Stimulated activated memory B cell treated with anti-CD40 and anti-IgM and Interleukin-4, amounts not matched to agents 10 μg/mL and 1 μg/mL and 100 μg/mL, for 72 hours (primary cell): ENCODE measurements around the gene ZNF618.
"Not testable (repeated sequence)": the region's sequence is repeated elsewhere in the genome, so short reads cannot be mapped to it uniquely, and the experiment has no call there.

Experiments used
- ATAC-seq: fragments of 150-1000 bp; cut with Tn5 transposase; 2 replicates; pipeline ENCODE4 v1.10.0; 2021
- H3K27ac Mint-ChIP-seq: one replicate; pipeline ENCODE4 v1.8.0; 2022; ENCODE audit warnings: mild to moderate bottlenecking, mixed read lengths
- H3K27me3 Mint-ChIP-seq: one replicate; pipeline ENCODE4 v1.8.0; 2022; ENCODE audit warnings: mixed read lengths
- H3K36me3 Mint-ChIP-seq: one replicate; pipeline ENCODE4 v1.8.0; 2022; ENCODE audit warnings: mixed read lengths
- H3K4me1 Mint-ChIP-seq: one replicate; pipeline ENCODE4 v1.8.0; 2022; ENCODE audit warnings: mixed read lengths
- H3K4me3 Mint-ChIP-seq: one replicate; pipeline ENCODE4 v1.8.0; 2022; ENCODE audit warnings: mild to moderate bottlenecking, moderate library complexity, mixed read lengths
- H3K9me3 Mint-ChIP-seq: one replicate; pipeline ENCODE4 v1.8.0; 2022; ENCODE audit warnings: mixed read lengths

The ZNF618 gene

DNA sequence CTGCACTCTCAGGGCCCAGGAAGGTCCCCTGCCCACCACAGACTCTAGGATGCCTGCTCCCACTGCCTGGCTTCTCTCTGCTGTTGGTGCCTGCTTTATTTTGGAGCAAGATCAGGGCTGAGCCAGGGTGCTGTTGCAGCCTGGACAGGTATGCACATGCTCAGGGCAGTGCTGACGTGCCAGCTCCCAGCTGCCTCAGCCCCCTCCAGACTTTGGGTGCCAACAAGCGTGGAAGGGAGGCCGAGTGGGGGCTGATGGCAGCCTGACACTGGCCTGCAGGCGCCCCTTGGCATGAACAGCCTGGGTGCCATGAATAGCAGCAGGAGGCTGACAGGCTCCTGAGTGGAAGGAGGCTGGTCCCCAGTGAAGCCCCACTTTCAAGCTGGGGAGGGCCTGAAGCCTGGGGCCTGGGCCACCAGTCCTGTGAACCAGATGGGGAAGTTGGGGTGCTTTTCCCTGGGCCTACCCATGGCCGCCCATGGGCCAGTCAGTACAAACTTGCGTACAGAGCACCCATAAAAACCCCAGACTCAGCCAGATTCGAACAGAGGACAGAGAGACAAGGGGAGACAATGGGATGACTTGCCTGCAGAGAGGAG, 195.2 kb downstream of the ZNF618 start:
- H3K9me3 Mint-ChIP-seq: peaks cover 3% of the 10 kb centered on the region
- no peak for ATAC-seq
- no peaks in the 10 kb centered on the region for H3K36me3 Mint-ChIP-seq
- no peaks in the 10 kb centered on the region for H3K4me1 Mint-ChIP-seq
- peaks cover 26% of the 10 kb centered on the region for H3K27me3 Mint-ChIP-seq
- H3K27ac Mint-ChIP-seq: no peak overlapping the region
- H3K4me3 Mint-ChIP-seq: no peak overlapping the region

DNA sequence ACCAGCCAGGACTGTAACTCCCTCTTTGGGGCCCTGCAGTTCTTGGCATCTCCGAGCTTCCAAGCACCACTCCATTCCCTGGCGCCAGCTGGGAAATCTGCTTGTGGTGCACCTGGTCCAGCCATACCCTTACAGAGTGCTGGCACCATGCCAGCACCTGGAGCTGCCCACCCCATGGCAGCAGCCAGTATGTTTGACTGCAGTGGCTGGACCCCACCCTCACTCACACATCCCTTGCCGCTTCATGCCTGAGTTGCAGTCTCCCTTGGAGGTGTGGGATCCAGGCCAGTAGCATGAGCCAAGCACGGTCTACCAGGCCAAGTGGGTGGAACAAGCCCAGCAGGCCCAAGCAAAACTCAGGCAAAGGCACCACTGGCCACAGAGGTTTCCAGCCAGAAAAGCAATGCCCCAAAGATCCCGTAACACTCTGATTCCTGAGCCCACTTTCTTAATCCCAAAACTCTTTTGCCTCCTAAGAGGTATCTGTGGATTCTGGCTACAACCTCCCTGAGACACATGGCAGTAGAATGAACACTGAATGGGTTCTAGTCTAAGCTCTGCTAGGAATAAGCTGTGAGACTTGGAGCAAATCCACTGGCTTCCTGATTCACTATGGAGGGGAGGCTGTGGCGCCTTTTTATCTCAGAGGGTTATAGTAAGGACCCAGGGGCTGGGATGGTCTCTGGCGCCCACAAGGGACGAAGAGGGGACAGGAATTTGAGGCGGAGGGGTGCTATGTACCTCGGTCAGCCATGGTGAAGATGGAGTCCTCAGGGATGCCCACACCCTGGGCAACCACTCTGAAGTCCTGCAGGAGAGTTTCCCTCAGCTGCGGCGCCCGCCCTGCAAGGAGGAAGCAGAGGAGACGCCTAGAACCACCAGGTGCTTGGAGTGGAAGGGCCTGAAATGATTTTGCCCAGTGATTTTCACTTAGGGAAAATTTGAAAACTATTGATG, 196.4 kb downstream of the ZNF618 start:
- Mint-ChIP-seq H3K4me1 (no peaks in the 10 kb centered on the region), H3K36me3 (no peaks in the 10 kb centered on the region), H3K4me3 (no peak overlapping the region), H3K27ac (no peak overlapping the region), H3K9me3 (peaks cover 3% of the 10 kb centered on the region), H3K27me3 (peaks cover 33% of the 10 kb centered on the region)
- no peak for ATAC-seq

DNA sequence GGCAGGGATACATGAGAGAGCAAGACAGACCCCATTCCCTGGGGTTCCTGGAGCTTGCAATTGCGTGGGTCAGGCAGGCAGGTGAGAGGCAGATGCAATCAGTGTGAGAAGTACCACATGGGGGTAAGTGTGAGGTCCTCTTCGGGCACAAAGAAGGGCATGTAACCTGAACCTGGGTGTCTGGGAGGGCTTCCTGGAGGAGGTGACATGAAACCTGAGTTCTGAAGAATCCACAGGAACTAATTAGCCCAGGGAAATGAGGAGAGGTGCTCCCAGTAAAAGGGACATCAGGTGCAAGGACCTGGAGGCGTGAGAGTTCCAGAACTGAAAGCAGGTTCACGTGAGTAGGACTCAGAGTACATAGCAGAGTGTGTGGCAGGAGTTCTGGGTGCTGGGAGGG, 199.5 kb downstream of the ZNF618 start:
- Mint-ChIP-seq H3K4me3 (no peak overlapping the region), H3K27ac (no peak overlapping the region), H3K27me3 (peaks cover 37% of the 10 kb centered on the region), H3K4me1 (no peaks in the 10 kb centered on the region), H3K36me3 (no peaks in the 10 kb centered on the region), H3K9me3 (peaks cover 3% of the 10 kb centered on the region)
- ATAC-seq: no peak

DNA sequence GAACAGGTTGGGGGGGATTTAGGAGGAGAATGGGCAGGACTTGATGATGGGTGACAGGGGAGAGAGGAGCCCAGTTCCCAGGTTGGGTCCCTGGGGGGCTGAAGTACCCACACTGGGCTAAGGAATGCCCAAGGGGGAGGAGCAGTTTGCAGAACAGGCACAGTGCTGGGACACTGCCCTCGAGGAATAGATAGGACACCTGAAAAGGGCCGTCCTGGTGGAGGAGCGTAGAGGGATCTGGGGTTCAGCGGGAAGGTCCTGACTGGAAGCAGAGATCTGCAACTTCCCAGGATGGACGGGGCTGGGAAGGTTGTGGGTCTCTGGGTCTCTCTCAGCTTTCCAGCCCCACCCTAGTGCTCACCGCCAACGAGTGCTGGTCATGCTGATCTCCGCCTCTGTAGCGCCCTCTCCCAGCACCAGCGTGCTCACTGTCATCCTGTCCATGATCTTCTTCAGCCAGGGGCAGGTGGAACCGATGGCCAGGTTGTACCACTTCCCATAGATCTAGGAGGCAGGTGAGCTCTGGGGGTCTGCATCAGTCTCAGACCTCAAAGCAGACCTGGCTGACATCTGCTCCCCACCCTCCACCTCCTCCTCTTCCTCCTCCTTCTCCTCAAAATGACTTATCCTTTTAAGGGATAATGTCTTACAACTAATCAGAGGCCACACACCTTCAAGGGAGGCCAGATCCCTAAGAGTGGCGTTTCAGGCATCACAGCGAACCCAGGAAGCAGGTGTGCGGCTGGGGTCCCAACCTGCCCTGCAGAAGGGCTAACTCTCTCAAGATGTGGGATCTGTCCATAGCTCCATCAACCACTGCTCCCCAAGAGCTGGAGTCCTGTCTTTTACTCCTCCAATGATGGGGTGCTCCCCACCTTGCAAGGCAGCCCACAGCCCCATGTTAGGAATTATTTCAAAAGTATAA, 200.4 kb downstream of the ZNF618 start:
- Mint-ChIP-seq H3K27ac (no peak overlapping the region), H3K4me3 (no peak overlapping the region)
- no peak for ATAC-seq

DNA sequence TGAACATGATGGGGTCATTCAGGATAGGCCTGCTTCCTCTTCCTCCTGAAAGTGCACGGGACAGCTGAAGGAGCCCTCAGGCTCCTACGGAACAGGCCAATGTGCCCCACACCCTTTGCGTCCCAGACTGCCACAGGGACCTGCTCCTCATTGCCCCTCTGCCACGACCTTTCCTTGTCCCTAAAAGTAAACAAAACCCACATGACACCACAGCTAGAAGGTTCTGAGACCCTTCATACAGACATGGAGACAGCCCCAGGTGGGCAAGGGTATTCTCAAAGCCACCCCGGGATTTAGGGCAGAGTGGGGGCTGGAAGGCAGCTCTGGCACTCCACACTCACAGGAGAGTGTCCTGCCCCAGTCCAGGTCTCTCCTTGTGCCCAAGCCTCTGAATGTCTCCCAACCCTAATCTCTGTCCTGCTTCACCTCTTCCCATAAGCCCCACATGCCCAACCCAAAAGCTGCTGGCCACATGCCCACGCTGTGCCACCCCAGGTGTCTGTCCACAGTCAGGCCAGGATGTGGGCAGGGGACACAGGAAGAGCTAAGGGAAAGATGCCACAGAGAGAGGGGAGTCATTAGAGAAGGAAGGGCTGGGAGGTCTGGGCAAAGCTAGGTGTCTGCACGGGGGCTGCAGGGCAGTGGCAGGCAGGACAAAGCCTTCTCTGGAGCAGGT, 201.2 kb downstream of the ZNF618 start:
- no peaks in the 10 kb centered on the region for H3K4me1 Mint-ChIP-seq
- peak; percentile 31 for ATAC-seq
- no peaks in the 10 kb centered on the region for H3K36me3 Mint-ChIP-seq
- no peak overlapping the region for H3K4me3 Mint-ChIP-seq
- peaks cover 51% of the 10 kb centered on the region for H3K27me3 Mint-ChIP-seq
- peaks cover 3% of the 10 kb centered on the region for H3K9me3 Mint-ChIP-seq
- no peak overlapping the region for H3K27ac Mint-ChIP-seq

More for the DNA sequence above, 200.4 kb downstream of the ZNF618 start:
- Mint-ChIP-seq H3K9me3 (peaks cover 3% of the 10 kb centered on the region), H3K4me1 (no peaks in the 10 kb centered on the region), H3K36me3 (no peaks in the 10 kb centered on the region), H3K27me3 (peaks cover 43% of the 10 kb centered on the region)

DNA sequence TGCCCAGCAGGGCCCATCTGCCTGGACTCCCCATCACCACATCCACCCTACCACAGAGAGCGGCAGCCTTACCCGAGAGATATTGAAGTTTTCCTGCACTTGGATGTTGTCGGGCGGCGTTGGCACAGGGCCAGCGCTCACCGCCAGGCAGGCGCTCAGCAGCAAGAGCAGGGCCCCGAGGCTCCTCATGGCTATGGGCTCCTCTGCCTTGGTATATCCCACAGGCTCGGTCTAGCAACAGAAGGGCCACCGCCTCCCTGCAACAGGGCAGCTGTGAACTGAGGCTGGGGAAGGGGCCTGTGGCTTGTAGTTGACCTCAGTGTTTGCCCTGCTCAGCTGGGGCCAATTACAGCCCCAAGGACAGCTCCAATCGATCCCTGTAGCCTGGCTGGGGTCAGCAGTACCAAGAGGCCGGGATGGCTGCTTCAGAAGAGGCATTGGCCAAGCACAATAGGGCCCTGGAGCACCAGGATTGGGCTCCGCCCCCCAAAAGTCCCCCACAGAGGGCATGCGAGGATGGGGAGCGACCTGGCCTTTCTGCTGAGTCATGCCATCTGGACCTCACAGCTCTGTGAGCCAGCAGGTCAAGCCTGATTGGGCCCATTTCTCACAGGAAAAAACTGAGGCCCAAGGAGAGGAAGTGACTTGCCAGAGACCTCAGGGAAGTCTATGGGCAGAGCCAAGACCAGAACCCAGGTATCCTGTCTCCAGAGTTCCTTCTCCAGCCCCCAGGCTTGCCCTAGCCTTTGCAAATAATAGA, 202.1 kb downstream of the ZNF618 start, which contains the start of gene AMBP:
AMBP (minus strand) TSS at position 280 of the 760 bp plus-strand sequence; CDS start at position 189, 91 bp downstream.
- no peak for ATAC-seq
- H3K36me3 Mint-ChIP-seq: no peaks in the 10 kb centered on the region
- H3K9me3 Mint-ChIP-seq: peaks cover 3% of the 10 kb centered on the region

DNA sequence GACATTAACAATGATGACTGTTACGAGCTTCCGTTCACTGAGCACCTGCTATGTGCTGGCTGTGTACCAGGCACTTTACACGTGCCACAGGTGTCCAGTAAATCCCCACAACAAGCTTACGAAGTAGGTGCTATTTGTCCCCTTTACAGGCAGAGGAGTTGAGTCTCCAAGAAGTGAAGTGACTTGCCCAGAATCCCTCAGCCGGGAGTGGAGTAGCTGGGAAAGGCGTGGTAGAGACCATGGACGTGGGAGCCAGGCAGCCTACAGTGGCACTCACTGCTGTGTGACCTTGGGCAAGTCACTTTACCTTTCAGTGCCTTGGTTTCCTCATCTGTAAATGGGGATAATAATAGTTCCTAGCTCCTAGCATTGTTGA, 202.7 kb downstream of the ZNF618 start:
- ATAC-seq: no peak
- Mint-ChIP-seq H3K4me3 (no peak overlapping the region), H3K4me1 (no peaks in the 10 kb centered on the region), H3K27me3 (peaks cover 54% of the 10 kb centered on the region), H3K9me3 (peaks cover 3% of the 10 kb centered on the region), H3K36me3 (no peaks in the 10 kb centered on the region), H3K27ac (no peak overlapping the region)

More for the DNA sequence above, 202.1 kb downstream of the ZNF618 start, which contains the start of gene AMBP:
- no peak within 1 kb of the TSS for H3K4me3 Mint-ChIP-seq
- no peaks in the 10 kb centered on the region for H3K4me1 Mint-ChIP-seq
- H3K27ac Mint-ChIP-seq: no peak within 1 kb of the TSS
- peaks cover 54% of the 10 kb centered on the region for H3K27me3 Mint-ChIP-seq

DNA sequence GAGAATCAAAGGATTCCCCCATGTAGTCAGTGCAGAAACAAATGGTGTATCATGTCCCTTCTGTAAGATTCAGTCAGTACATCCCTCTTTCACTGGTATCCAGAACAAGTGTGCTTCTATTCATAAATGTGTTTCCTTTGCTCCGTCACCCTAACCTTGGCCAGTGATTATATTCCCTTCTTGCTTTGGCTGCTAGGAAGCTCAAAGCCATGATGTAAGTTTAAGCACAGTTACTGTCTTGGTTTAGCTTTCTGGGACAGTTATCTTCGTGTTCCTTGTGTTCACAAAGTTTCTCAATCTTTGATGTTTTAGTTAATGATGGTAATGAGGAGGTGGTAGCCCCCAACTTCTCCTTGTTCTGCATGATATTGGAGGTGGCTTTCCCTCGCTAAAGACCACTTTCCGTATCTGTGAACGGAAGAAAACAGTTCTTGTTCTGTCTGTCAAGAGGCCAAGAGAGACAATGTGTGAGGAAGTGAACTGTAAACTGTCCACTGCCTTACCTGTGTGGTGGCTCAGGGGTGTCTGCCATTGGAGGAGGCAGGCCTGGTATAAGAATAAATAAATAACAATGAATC, 204.2 kb downstream of the ZNF618 start:
- Mint-ChIP-seq H3K4me3 (no peak overlapping the region), H3K27me3 (peaks cover 43% of the 10 kb centered on the region), H3K27ac (no peak overlapping the region), H3K9me3 (no peaks in the 10 kb centered on the region), H3K36me3 (no peaks in the 10 kb centered on the region), H3K4me1 (no peaks in the 10 kb centered on the region)
- no peak for ATAC-seq

DNA sequence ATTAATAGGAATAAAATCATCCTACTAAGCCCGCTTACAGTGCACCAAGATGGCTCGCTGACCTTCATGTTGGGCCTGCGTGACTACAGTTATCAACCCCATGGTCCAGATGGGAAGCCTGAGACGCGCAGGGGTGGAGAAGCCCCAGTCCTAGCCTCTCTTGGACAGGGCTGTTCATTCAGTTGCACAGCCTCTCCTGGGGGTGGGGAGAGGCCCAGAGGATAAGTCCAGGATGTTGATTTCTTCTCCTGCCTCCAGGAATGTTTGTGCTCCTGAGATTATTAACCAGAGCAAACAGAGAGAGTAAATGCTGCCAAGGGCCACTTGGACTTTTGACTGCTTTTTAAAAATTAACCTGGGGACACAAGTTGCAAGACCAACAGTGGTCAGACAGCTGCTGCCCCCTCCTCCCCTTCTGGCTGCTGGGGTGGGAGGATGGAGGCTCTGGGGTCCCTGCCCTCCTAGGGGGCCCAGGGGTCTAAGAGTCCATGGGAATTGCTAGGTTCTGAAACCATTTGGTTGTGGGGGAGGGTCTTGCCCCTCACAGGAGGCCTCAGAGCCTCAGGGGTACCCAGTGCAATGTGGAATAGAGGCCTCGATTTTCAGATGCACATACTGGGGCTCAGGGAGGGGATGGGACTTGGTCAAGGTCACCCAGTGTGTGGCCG, 204.8 kb downstream of the ZNF618 start:
- Mint-ChIP-seq H3K4me3 (no peak overlapping the region), H3K27ac (no peak overlapping the region), H3K36me3 (no peaks in the 10 kb centered on the region), H3K27me3 (peaks cover 37% of the 10 kb centered on the region), H3K9me3 (no peaks in the 10 kb centered on the region), H3K4me1 (no peaks in the 10 kb centered on the region)
- no peak for ATAC-seq

DNA sequence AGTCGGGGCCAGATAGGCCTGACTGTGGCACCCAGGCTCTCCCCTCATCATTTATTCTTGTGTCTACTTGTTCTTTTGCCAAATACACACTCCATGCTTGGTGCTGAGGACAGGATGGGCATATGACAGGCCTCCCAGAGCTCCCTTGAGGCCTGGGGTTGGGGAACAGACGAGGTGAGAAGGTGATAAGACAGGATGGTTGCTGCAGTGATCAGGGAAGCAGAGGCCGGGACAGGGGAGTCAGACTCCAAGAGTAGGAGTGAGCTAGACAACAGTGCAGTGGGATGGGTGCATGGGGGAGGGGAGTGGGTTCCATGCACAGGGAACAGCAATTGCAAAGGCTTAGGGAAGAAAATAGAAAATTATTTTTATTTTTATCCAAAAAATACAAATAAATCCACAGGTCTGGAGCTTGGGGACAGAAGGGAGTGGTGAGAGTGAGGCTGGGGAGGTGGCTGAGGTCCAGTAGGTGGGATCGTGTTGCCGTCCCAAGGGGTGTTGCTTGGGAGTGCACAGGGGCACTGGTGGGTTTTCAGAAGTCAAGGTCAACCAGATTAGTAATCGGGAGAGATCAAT, 205.4 kb downstream of the ZNF618 start:
- Mint-ChIP-seq H3K9me3 (no peaks in the 10 kb centered on the region), H3K4me1 (no peaks in the 10 kb centered on the region), H3K27me3 (peaks cover 31% of the 10 kb centered on the region), H3K36me3 (no peaks in the 10 kb centered on the region), H3K4me3 (no peak overlapping the region), H3K27ac (no peak overlapping the region)
- no peak for ATAC-seq

DNA sequence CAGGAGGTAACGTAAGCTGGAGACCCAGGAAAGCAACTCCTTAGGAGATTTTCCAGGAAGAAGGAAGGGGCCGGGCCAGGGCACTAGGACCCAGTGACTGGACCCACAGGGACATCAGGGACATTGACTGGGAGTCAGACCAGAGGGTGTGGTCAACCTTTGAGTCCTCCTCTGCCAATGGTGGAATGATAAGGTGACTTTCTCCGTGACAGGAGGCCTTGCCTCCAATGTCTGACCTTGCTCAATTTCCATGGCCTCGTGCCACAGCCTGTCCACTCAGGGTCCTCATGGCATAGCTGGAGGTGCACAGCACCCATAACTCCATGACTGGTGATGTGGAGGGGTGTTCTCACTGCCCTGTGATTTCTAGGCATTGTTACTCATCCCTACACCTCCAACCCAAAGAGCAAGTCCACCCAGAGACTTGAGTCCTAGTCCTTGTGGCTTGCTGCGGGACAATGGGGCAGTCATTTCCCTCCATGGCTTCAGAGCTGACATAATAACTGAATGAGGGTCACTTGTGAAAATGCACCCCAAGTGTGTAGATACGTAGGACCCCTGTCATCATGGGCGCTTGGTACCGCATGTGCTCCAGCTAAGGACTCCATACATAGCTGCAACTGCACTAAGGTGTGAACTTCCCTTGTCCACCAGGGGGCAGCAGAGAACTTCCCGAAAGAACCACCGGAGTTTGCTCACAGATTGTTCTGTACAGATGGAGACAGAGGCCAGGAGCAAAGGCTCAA, 206.1 kb downstream of the ZNF618 start:
- Mint-ChIP-seq H3K4me1 (no peaks in the 10 kb centered on the region), H3K4me3 (no peak overlapping the region), H3K36me3 (no peaks in the 10 kb centered on the region), H3K27me3 (peaks cover 24% of the 10 kb centered on the region), H3K27ac (no peak overlapping the region), H3K9me3 (no peaks in the 10 kb centered on the region)
- ATAC-seq: peak; percentile 71

DNA sequence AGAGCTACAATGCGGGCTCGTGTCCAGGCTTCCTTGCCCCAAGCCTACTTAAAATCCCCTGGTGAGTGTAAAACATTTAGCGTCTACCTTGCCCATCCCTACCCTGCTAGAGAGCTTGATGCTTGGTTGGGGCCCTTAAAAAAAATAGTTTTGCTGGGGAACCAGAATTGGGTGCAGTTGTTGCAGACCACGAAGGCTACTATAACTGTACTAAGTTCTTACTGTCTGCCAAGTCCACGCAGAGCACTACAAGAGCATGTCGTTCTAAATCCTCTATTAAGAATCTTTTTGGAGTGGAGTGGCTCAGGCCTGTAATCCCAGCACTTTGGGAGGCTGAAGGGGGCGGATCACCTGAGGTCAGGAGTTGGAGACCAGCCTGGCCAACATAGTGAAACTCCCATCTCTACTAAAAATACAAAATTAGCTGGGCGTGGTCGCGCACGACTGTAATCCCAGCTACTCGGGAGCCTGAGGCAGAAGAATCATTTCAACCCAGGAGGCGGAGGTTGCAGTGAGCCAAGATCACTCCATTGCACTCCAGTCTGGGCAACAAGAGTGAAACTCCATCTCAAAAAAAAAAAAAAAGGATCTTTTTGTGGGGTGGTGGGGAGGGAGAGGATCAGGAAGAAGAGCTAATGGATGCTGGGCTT, 206.8 kb downstream of the ZNF618 start:
- H3K4me1 Mint-ChIP-seq, H3K27ac Mint-ChIP-seq, H3K36me3 Mint-ChIP-seq, H3K4me3 Mint-ChIP-seq, H3K9me3 Mint-ChIP-seq, ATAC-seq: not testable (repeated sequence)
- H3K27me3 Mint-ChIP-seq: peaks cover 17% of the 10 kb centered on the region
